ACC112 (cell line): Measurements from ENCODE around the gene APOE.
"Not testable (repeated sequence)": the region's sequence is repeated elsewhere in the genome, so short reads cannot be mapped to it uniquely, and the experiment has no call there.

Source experiments
- H2AFZ ChIP-seq: fragments of 200-600 bp; sonication (generic); one replicate; pipeline ENCODE4 v1.6.0; 2017; ENCODE audit warnings: antibody characterized with exemption, low read length; ENCODE audit not compliant: unreplicated experiment
- H3K27ac ChIP-seq: fragments of 200-600 bp; sonication (generic); 2 replicates; pipeline ENCODE4 v1.5.1; 2014; ENCODE audit warnings: low read depth, mild to moderate bottlenecking, antibody characterized with exemption, low read length, moderate library complexity
- H3K27me3 ChIP-seq: fragments of 200-600 bp; sonication (generic); 2 replicates; pipeline ENCODE4 v1.6.1; 2014; ENCODE audit warnings: mild to moderate bottlenecking, antibody characterized with exemption, low read length, moderate library complexity, mixed read lengths; ENCODE audit not compliant: insufficient read depth
- H3K36me3 ChIP-seq: fragments of 200-600 bp; sonication (generic); 2 replicates; pipeline ENCODE4 v1.6.1; 2016; ENCODE audit warnings: mild to moderate bottlenecking, antibody characterized with exemption, low read length, moderate library complexity, mixed read lengths; ENCODE audit not compliant: insufficient read depth
- H3K4me1 ChIP-seq: fragments of 200-600 bp; sonication (generic); one replicate; pipeline ENCODE4 v1.6.1; 2016; ENCODE audit warnings: low read length, mixed read lengths; ENCODE audit not compliant: insufficient read depth, unreplicated experiment, control insufficient read depth
- H3K4me3 ChIP-seq: fragments of 200-600 bp; sonication (generic); 2 replicates; pipeline ENCODE4 v1.5.1; 2014; ENCODE audit warnings: mild to moderate bottlenecking, low read depth, low read length
- H3K79me2 ChIP-seq: fragments of 200-600 bp; sonication (generic); one replicate; pipeline ENCODE4 v1.6.0; 2016; ENCODE audit warnings: low read length; ENCODE audit not compliant: control insufficient read depth, unreplicated experiment, insufficient read depth

APOE gene

DNA sequence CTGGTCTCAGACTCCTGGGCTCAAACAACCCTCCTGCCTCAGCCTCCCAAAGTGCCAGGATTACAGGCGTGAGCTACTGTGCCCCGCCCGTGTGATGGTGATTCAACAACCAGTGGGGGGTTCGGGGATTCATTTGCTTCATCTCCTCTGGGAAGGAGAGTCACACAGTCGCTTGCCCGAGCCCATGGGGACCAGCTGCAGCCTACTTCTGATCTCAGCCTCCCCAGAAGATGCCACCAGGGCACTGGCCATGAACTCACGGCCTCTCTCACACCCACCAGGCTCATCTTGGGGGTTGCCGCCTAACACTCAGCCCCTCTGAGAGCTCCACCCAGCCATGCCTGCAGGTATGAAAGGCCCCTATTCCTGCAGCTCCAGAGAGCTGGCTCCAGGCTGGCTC lies 7.8 kb upstream of the APOE start:
- no peaks in the 10 kb centered on the region for H3K4me1 ChIP-seq
- no peak overlapping the region for H3K4me3 ChIP-seq
- H2AFZ ChIP-seq, result no peak overlapping the region
- no peaks in the 10 kb centered on the region for H3K27me3 ChIP-seq
- H3K36me3 ChIP-seq, result 0 out of 2 replicates have a peak, but pooled peaks cover 3% of the 10 kb centered on the region
- peaks cover 10% of the 10 kb centered on the region for H3K79me2 ChIP-seq
- H3K27ac ChIP-seq, result no peak overlapping the region

DNA sequence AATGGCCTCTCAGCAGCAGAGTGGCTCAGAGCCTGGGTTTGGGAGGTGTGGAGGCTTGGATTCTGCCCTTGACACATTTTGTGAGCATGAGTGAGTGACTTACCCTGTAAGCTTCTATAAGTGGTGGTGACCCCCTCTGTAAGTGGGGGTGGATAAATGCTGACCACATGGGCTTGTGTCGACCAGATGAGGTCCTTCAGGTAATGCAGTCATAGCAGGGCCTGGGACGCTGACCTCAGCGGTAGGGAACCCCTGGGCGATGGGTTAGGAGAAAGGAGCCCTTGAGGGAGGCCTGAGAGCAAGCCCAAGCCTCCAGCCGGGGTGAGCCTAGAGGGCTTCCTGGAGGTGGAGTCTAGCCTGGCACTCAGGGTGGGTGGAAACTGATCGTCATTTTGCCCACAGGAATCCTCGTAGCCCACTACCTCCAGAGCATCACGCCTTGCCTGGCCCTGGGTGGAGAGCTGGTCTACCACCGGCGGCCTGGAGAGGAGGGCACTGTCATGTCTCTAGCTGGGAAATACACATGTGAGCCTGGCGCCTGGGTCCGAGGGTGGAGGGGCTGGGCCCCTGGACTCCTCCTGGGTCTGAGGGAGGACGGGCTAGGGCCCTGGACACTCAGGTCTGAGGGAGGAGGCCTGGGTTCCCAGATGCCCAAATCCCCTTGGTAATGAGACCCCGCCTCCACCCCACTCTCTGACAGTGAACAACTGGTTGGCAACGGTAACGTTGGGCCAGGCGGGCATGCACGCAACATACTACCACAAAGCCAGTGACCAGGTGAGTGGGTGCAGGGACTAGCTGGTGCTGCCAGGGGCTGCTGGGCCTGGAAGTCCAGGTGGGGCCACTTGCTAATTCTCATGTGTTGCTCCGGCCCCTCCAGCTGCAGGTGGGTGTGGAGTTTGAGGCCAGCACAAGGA lies 5.0 kb upstream of the APOE start:
- H3K27me3 ChIP-seq, result no peaks in the 10 kb centered on the region
- no peak overlapping the region for H2AFZ ChIP-seq
- H3K36me3 ChIP-seq, result no peaks in the 10 kb centered on the region
- H3K79me2 ChIP-seq, result peaks cover 3% of the 10 kb centered on the region
- no peak overlapping the region for H3K27ac ChIP-seq
- H3K4me3 ChIP-seq, result no peak overlapping the region
- H3K4me1 ChIP-seq, result no peaks in the 10 kb centered on the region

DNA sequence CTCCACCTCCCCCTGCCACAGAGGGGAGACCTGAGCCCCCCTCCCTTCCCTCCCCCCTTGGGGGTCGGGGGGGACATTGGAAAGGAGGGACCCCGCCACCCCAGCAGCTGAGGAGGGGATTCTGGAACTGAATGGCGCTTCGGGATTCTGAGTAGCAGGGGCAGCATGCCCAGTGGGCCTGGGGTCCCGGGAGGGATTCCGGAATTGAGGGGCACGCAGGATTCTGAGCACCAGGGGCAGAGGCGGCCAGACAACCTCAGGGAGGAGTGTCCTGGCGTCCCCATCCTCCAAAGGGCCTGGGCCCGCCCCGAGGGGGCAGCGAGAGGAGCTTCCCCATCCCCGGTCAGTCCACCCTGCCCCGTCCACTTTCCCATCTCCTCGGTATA lies 2.4 kb upstream of the APOE start:
- Histone ChIP-seq H3K79me2 (no peaks in the 10 kb centered on the region), H3K27ac (no peak overlapping the region), H3K4me1 (no peaks in the 10 kb centered on the region), H3K36me3 (no peaks in the 10 kb centered on the region), H3K4me3 (no peak overlapping the region), H2AFZ (no peak overlapping the region), H3K27me3 (no peaks in the 10 kb centered on the region)

DNA sequence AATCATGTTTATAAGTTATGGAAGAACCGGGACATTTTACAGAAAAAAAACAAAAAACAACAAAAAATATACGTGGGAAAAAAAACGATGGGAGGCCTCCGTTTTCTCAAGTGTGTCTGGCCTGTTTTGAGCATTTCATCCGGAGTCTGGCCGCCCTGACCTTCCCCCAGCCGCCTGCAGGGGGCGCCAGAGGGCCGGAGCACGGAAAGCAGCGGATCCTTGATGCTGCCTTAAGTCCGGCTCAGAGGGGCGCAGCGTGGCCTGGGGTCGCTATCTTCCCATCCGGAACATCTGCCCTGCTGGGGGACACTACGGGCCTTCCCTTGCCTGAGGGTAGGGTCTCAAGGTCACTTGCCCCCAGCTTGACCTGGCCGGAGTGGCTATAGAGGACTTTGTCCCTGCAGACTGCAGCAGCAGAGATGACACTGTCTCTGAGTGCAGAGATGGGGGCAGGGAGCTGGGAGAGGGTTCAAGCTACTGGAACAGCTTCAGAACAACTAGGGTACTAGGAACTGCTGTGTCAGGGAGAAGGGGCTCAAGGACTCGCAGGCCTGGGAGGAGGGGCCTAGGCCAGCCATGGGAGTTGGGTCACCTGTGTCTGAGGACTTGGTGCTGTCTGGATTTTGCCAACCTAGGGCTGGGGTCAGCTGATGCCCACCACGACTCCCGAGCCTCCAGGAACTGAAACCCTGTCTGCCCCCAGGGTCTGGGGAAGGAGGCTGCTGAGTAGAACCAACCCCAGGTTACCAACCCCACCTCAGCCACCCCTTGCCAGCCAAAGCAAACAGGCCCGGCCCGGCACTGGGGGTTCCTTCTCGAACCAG lies 1.8 kb upstream of the APOE start:
- no peaks in the 10 kb centered on the region for H3K27me3 ChIP-seq
- no peaks in the 10 kb centered on the region for H3K4me1 ChIP-seq
- H3K27ac ChIP-seq, result no peak overlapping the region
- H3K36me3 ChIP-seq, result no peaks in the 10 kb centered on the region
- no peak overlapping the region for H2AFZ ChIP-seq
- H3K4me3 ChIP-seq, result no peak overlapping the region
- H3K79me2 ChIP-seq, result no peaks in the 10 kb centered on the region

DNA sequence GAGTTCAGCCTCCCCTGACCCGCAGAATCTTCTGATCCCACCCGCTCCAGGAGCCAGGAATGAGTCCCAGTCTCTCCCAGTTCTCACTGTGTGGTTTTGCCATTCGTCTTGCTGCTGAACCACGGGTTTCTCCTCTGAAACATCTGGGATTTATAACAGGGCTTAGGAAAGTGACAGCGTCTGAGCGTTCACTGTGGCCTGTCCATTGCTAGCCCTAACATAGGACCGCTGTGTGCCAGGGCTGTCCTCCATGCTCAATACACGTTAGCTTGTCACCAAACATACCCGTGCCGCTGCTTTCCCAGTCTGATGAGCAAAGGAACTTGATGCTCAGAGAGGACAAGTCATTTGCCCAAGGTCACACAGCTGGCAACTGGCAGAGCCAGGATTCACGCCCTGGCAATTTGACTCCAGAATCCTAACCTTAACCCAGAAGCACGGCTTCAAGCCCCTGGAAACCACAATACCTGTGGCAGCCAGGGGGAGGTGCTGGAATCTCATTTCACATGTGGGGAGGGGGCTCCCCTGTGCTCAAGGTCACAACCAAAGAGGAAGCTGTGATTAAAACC lies 1.1 kb upstream of the APOE start:
- Histone ChIP-seq H3K27ac (no peak overlapping the region), H3K27me3 (no peaks in the 10 kb centered on the region), H2AFZ (no peak overlapping the region), H3K79me2 (no peaks in the 10 kb centered on the region), H3K4me3 (no peak overlapping the region), H3K4me1 (no peaks in the 10 kb centered on the region), H3K36me3 (no peaks in the 10 kb centered on the region)

DNA sequence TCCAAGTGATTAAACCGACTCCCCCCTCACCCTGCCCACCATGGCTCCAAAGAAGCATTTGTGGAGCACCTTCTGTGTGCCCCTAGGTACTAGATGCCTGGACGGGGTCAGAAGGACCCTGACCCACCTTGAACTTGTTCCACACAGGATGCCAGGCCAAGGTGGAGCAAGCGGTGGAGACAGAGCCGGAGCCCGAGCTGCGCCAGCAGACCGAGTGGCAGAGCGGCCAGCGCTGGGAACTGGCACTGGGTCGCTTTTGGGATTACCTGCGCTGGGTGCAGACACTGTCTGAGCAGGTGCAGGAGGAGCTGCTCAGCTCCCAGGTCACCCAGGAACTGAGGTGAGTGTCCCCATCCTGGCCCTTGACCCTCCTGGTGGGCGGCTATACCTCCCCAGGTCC lies 2.0 kb downstream of the APOE start:
- H3K4me1 ChIP-seq, result peaks cover 3% of the 10 kb centered on the region
- no peaks in the 10 kb centered on the region for H3K79me2 ChIP-seq
- H3K27me3 ChIP-seq, result no peaks in the 10 kb centered on the region
- H2AFZ ChIP-seq, result no peak overlapping the region
- no peak overlapping the region for H3K27ac ChIP-seq
- H3K4me3 ChIP-seq, result no peak overlapping the region
- H3K36me3 ChIP-seq, result no peaks in the 10 kb centered on the region

DNA sequence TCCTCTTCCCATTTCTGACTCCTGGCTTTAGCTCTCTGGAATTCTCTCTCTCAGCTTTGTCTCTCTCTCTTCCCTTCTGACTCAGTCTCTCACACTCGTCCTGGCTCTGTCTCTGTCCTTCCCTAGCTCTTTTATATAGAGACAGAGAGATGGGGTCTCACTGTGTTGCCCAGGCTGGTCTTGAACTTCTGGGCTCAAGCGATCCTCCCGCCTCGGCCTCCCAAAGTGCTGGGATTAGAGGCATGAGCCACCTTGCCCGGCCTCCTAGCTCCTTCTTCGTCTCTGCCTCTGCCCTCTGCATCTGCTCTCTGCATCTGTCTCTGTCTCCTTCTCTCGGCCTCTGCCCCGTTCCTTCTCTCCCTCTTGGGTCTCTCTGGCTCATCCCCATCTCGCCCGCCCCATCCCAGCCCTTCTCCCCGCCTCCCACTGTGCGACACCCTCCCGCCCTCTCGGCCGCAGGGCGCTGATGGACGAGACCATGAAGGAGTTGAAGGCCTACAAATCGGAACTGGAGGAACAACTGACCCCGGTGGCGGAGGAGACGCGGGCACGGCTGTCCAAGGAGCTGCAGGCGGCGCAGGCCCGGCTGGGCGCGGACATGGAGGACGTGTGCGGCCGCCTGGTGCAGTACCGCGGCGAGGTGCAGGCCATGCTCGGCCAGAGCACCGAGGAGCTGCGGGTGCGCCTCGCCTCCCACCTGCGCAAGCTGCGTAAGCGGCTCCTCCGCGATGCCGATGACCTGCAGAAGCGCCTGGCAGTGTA lies 2.7 kb downstream of the APOE start:
- Histone ChIP-seq H3K4me3 (no peak overlapping the region), H2AFZ (no peak overlapping the region), H3K36me3 (no peaks in the 10 kb centered on the region), H3K27ac (no peak overlapping the region), H3K27me3 (no peaks in the 10 kb centered on the region), H3K79me2 (no peaks in the 10 kb centered on the region), H3K4me1 (peaks cover 3% of the 10 kb centered on the region)

DNA sequence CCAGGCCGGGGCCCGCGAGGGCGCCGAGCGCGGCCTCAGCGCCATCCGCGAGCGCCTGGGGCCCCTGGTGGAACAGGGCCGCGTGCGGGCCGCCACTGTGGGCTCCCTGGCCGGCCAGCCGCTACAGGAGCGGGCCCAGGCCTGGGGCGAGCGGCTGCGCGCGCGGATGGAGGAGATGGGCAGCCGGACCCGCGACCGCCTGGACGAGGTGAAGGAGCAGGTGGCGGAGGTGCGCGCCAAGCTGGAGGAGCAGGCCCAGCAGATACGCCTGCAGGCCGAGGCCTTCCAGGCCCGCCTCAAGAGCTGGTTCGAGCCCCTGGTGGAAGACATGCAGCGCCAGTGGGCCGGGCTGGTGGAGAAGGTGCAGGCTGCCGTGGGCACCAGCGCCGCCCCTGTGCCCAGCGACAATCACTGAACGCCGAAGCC lies 3.3 kb downstream of the APOE start:
- H2AFZ ChIP-seq, result no peak overlapping the region
- no peak overlapping the region for H3K4me3 ChIP-seq
- no peaks in the 10 kb centered on the region for H3K27me3 ChIP-seq
- no peak overlapping the region for H3K27ac ChIP-seq
- H3K79me2 ChIP-seq, result no peaks in the 10 kb centered on the region
- H3K4me1 ChIP-seq, result peaks cover 3% of the 10 kb centered on the region
- H3K36me3 ChIP-seq, result no peaks in the 10 kb centered on the region

DNA sequence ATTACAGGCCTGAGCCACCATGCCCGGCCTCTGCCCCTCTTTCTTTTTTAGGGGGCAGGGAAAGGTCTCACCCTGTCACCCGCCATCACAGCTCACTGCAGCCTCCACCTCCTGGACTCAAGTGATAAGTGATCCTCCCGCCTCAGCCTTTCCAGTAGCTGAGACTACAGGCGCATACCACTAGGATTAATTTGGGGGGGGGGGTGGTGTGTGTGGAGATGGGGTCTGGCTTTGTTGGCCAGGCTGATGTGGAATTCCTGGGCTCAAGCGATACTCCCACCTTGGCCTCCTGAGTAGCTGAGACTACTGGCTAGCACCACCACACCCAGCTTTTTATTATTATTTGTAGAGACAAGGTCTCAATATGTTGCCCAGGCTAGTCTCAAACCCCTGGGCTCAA lies 4.2 kb downstream of the APOE start:
- Histone ChIP-seq H3K4me3 (no peak overlapping the region), H3K27me3 (no peaks in the 10 kb centered on the region), H3K27ac (no peak overlapping the region), H3K4me1 (peaks cover 3% of the 10 kb centered on the region), H3K36me3 (no peaks in the 10 kb centered on the region), H2AFZ (no peak overlapping the region), H3K79me2 (no peaks in the 10 kb centered on the region)

DNA sequence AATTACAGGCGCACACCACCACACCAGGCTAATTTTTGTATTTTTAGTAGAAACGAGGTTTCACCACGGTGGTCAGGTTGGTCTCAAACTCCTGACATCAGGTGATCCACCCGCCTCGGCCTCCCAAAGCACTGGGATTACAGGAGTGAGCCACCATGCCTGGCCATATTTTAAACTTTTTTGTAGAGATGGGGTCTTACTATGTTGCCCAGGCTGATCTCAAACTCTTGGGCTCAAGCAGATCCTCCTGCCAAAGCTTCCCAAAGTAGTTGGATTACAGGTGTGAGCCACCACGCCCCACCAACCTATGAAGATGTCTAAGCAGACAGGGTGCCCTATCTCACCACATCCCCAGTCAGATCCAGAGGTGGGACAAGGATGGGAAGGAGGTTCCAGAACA lies 6.3 kb downstream of the APOE start:
- not testable (repeated sequence) for H3K4me3 ChIP-seq, H3K27ac ChIP-seq, H3K36me3 ChIP-seq, H3K27me3 ChIP-seq, H3K79me2 ChIP-seq, H3K4me1 ChIP-seq, H2AFZ ChIP-seq
